ENCODE data around the gene IL1F10. TPM values are rescaled to one million over a fixed set of nuclear protein-coding genes. Genes with fewer than 3 reads are reported as not detected.

Gene IL1F10
- total and polyA plus RNA-seq, 10 of the 15 experiments (the other 5 are each of a cell fraction or from before 2014, with no cell fraction given), result not detected

GRCh38 chr2:113058998-113059960 lies 8.5 kb upstream of the IL1F10 start, which contains the start of gene IL36RN (continued):
- TF ChIP-seq GABPA (IDR thresholded peaks at IDR 0.05; ENCODE audit: low read depth), result no peak
- TF ChIP-seq SREBF2 (IDR thresholded peaks at IDR 0.05; ENCODE audit: low read length), result no peak
- no peak for TF ChIP-seq ESRRA (IDR thresholded peaks at IDR 0.05; ENCODE audit: low read length)
- TF ChIP-seq RELA (IDR thresholded peaks at IDR 0.05; ENCODE audit: borderline replicate concordance, partially characterized antibody), result no peak
- TF ChIP-seq MTA2 (IDR thresholded peaks at IDR 0.05; ENCODE audit: low read depth), result no peak
- TF ChIP-seq ZNF274 (IDR thresholded peaks at IDR 0.05; ENCODE audit: insufficient read depth, insufficient read length), result no peak
- no peak for TF ChIP-seq ETV6 (conservative IDR thresholded peaks at IDR 0.05 in 1 of 2, IDR thresholded peaks at IDR 0.05 in 1 of 2; ENCODE audit: borderline replicate concordance in 1 of 2, low read depth in 1 of 2)
- TF ChIP-seq, protein P1, sequence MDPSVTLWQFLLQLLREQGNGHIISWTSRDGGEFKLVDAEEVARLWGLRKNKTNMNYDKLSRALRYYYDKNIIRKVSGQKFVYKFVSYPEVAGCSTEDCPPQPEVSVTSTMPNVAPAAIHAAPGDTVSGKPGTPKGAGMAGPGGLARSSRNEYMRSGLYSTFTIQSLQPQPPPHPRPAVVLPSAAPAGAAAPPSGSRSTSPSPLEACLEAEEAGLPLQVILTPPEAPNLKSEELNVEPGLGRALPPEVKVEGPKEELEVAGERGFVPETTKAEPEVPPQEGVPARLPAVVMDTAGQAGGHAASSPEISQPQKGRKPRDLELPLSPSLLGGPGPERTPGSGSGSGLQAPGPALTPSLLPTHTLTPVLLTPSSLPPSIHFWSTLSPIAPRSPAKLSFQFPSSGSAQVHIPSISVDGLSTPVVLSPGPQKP (IDR thresholded peaks at IDR 0.05; ENCODE audit: low read depth, low read length), result no peak

DNA sequence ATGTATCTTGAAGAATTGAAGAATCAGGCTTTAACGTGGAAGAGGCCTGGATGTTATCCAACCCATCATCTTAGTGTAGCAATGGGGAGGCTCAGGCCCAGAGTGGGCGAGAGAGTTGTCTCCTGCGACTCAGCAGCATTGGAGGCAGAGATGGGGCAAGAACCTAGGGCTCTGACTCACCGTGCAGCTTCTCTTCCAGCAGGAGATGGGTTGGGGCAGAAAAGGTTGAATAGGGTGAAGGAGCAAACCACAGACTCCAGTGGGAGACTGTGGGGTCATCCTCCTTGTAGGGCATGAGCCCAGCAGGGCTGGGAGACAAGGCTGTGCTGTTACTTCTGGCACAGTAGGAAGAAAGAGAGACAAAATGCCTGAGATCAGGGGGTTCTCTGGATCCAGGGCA lies 7.4 kb upstream of the IL1F10 start:
- Histone ChIP-seq H3K9me3 (replicated peaks; ENCODE audit: control insufficient read depth, insufficient read depth, low read length) (peaks cover 2% of the 10 kb centered on the region; the same call in 1 of the 3 replicates), H3K4me2 (ENCODE audit: control insufficient read depth, insufficient read depth) (no peak overlapping the region), H3K4me3 (no peak overlapping the region), H2AFZ (ENCODE audit: control insufficient read depth, low read depth, low read length) (no peak overlapping the region), H3K36me3 (ENCODE audit: control insufficient read depth in 2 of 2, insufficient read depth in 2 of 2, low read length in 1 of 2) (no peaks in the 10 kb centered on the region), H3K9ac (ENCODE audit: control insufficient read depth, insufficient read depth, low read length) (no peak overlapping the region), H4K20me1 (ENCODE audit: control insufficient read depth, insufficient read depth) (no peaks in the 10 kb centered on the region), H3K4me1 (ENCODE audit: control insufficient read depth, insufficient read depth, low read length) (no peaks in the 10 kb centered on the region), H3K79me2 (ENCODE audit: control insufficient read depth, insufficient read depth, low read length) (no peaks in the 10 kb centered on the region), H3K27me3 (replicated peaks in 1 of 2; ENCODE audit: control insufficient read depth in 2 of 2, insufficient read depth in 2 of 2, low read length in 1 of 2) (no peaks in the 10 kb centered on the region), H3K27ac (ENCODE audit: control insufficient read depth, insufficient read depth) (no peak overlapping the region)
- intact Hi-C loops (cut with micrococcal nuclease; ENCODE audit: unreplicated experiment) (no loop called here), in situ Hi-C loops (cut with MboI) (no loop called here)
- ATAC-seq, result no peak
- SMC1A ChIA-PET (ENCODE audit: uncharacterized antibody, unreplicated experiment), result no interaction called here
- BruUV-seq (replicated peaks), result no TSS peak
- no peak for FAIRE-seq
- RAD21 ChIA-PET (ENCODE audit: unreplicated experiment), result no interaction called here
- CTCF ChIA-PET, result no interaction called here
- POLR2A ChIA-PET, result no interaction called here
- no peak for DNase-seq (ENCODE audit: low read depth, low spot score)
- WGBS (ENCODE audit: insufficient coverage, insufficient replicate concordance, low lambda C conversion rate, missing lambda C conversion rate), result 3% methylated on average over 4 of the region's 4 CpGs
- TF ChIP-seq ZBTB4 (CRISPR knock-in tag; IDR thresholded peaks at IDR 0.05) (no peak), ZBTB11 (CRISPR knock-in tag; IDR thresholded peaks at IDR 0.05) (no peak), CBFB (IDR thresholded peaks at IDR 0.05; ENCODE audit: low read depth) (no peak), IKZF2 (IDR thresholded peaks at IDR 0.05) (no peak), RCOR1 (conservative IDR thresholded peaks at IDR 0.05; ENCODE audit: low read depth, low read length) (no peak), CBX5 (IDR thresholded peaks at IDR 0.05; ENCODE audit: low read depth) (no peak), POLR2A (IDR thresholded peaks at IDR 0.05; ENCODE audit: low read depth, low read length) (no peak)
